ENCODE measurements around the gene SH3BP2.

Gene SH3BP2

GRCh38 chr4:2819244-2820215 is 26.6 kb downstream of the SH3BP2 start:
- no peak for DNase-seq (ENCODE audit: low spot score)

- DNase-seq (ENCODE audit: low spot score): no peak
Observed at GRCh38 chr4:2820216-2820982, 27.5 kb downstream of the SH3BP2 start.

- DNase-seq (ENCODE audit: low spot score): no peak
Observed at GRCh38 chr4:2822461-2823300, 29.8 kb downstream of the SH3BP2 start.

- DNase-seq (ENCODE audit: low spot score): no peak
Observed at GRCh38 chr4:2823301-2823670, 30.4 kb downstream of the SH3BP2 start.

GRCh38 chr4:2823671-2824328 is 30.9 kb downstream of the SH3BP2 start:
- DNase-seq (ENCODE audit: low spot score): no peak

- DNase-seq (ENCODE audit: low spot score): no peak
Observed at GRCh38 chr4:2824329-2824835, 31.5 kb downstream of the SH3BP2 start.

- DNase-seq (ENCODE audit: low spot score): no peak
Observed at GRCh38 chr4:2824836-2825381, 32.0 kb downstream of the SH3BP2 start.

- no peak for DNase-seq (ENCODE audit: low spot score)
Observed at GRCh38 chr4:2825740-2826139, 32.9 kb downstream of the SH3BP2 start.

- DNase-seq (ENCODE audit: low spot score): no peak
Observed at GRCh38 chr4:2827071-2827873, 34.4 kb downstream of the SH3BP2 start.

- DNase-seq (ENCODE audit: low spot score): no peak
Observed at GRCh38 chr4:2827874-2828751, 35.2 kb downstream of the SH3BP2 start.

- DNase-seq (ENCODE audit: low spot score): no peak
Observed at GRCh38 chr4:2828758-2829181, 35.9 kb downstream of the SH3BP2 start.

GRCh38 chr4:2829321-2829932 is 36.5 kb downstream of the SH3BP2 start:
- DNase-seq (ENCODE audit: low spot score): no peak

- DNase-seq (ENCODE audit: low spot score): no peak
Observed at GRCh38 chr4:2829933-2830451, 37.1 kb downstream of the SH3BP2 start.

- DNase-seq (ENCODE audit: low spot score): no peak
Observed at GRCh38 chr4:2830632-2831610, 38.0 kb downstream of the SH3BP2 start.

GRCh38 chr4:2831611-2832308 is 38.9 kb downstream of the SH3BP2 start:
- DNase-seq (ENCODE audit: low spot score): no peak

GRCh38 chr4:2832309-2832980 is 39.6 kb downstream of the SH3BP2 start:
- no peak for DNase-seq (ENCODE audit: low spot score)

Data from SW480 (cell line).